Kidney (tissue), 14 donors: ENCODE data around the gene PLAC1. TPM values are rescaled to one million over a fixed set of nuclear protein-coding genes. Genes with fewer than 3 reads are reported as not detected.

Source experiments
- DNase-seq, 5 donors: peaks; one replicate each; pipeline ENCODE4 v3.0.0-alpha.2; 2013 to 2020
- FAIRE-seq: peaks from 2 replicates; lab custom pipeline; 2012; peaks lifted over from hg19 to GRCh38; lab: Jason Lieb, UNC
- H3K27ac ChIP-seq, 2 donors: one replicate each; pipeline ENCODE4 v1.7.0; 2013; ENCODE audit warnings: low read depth in 2 of 2, low read length in 2 of 2, inconsistent platforms in 1 of 2
- H3K27me3 ChIP-seq: one replicate; pipeline ENCODE4 v1.7.1; 2013; ENCODE audit warnings: low read length, inconsistent platforms; ENCODE audit not compliant: control insufficient read depth, insufficient read depth
- H3K36me3 ChIP-seq, 3 donors: one replicate each; pipeline versions ENCODE4 v1.7.0 to v1.7.1; 2013; ENCODE audit warnings: low read length in 3 of 3, control low read depth in 1 of 3, inconsistent platforms in 1 of 3; ENCODE audit not compliant: insufficient read depth in 3 of 3, control insufficient read depth in 2 of 3
- H3K4me1 ChIP-seq, 3 donors: one replicate each; pipeline versions ENCODE4 v1.7.0 to v1.7.1; 2013; ENCODE audit warnings: low read length in 3 of 3, inconsistent platforms in 1 of 3, low read depth in 1 of 3; ENCODE audit not compliant: control insufficient read depth in 2 of 3, insufficient read depth in 2 of 3
- H3K4me3 ChIP-seq, 3 donors: one replicate each; pipeline versions ENCODE4 v1.7.0 to v1.8.1; 2013; ENCODE audit warnings: low read length in 3 of 3, control low read depth in 1 of 3, inconsistent platforms in 1 of 3
- H3K9ac ChIP-seq, 3 donors: one replicate each; pipeline versions ENCODE4 v1.7.0 to v1.7.1; 2013; ENCODE audit warnings: low read length in 3 of 3, control low read depth in 1 of 3, inconsistent platforms in 1 of 3
- H3K9me3 ChIP-seq, 3 donors: one replicate each; pipeline versions ENCODE4 v1.7.0 to v1.7.1; 2013; ENCODE audit warnings: low read length in 3 of 3, control low read depth in 1 of 3, inconsistent platforms in 1 of 3; ENCODE audit not compliant: control insufficient read depth in 2 of 3, insufficient read depth in 1 of 3
- CTCF ChIP-seq: IDR thresholded peaks from 3 replicates; pipeline ENCODE4 v1.5.1; 2012; ENCODE audit warnings: mild to moderate bottlenecking, moderate library complexity, borderline replicate concordance; ENCODE audit not compliant: insufficient read depth; ENCODE audit errors: extremely low read depth
- intact Hi-C: fragments of 100-400 bp; cut with DNase I; formaldehyde crosslinking; loops from one replicate; pipeline ENCODE4 v1.11.1; 2022
- polyA plus RNA-seq: library from polyadenylated mRNA; stranded (reverse); fragments of 350-450 nt; fragmentation: Illumina TruSeq; extraction: RNeasy Lipid Tissue Mini Kit (QIAGEN cat#74804); gene quantifications from one replicate; pipeline ENCODE4 v1.2.3, GENCODE V29; 2014; ENCODE audit warnings: low read depth, low replicate concordance; ENCODE audit not compliant: insufficient read depth
- total RNA-seq: library from RNA; stranded (reverse); fragmentation: NEBNext Ultra II Directional; extraction: Animal tissue kit (Norgen Biotek cat#: 25700); gene quantifications from one replicate; pipeline ENCODE4 v1.2.1, GENCODE V29; 2021
- donor health status: control.
- donor health status: control.
- donor health status: control.
- donor health status: control.
- donor health status: control.
- donor health status: DM: yes; HTN: yes; CAD: no.
- donor health status: Normal renal cell carcinoma (clear cell type).

The PLAC1 gene
- total and polyA plus RNA-seq, 2 donors from 2014 or later, result not detected

- Histone ChIP-seq H3K9me3 (no peaks in the 10 kb centered on the region), H3K27ac (peak overlapping the region in 1 of 2 donors; percentile 36), H3K27me3 (peaks cover 3% of the 10 kb centered on the region), H3K4me3 (no peak overlapping the region), H3K36me3 (no peaks in the 10 kb centered on the region), H3K9ac (no peak overlapping the region), H3K4me1 (no peaks in the 10 kb centered on the region)
- TF ChIP-seq CTCF, result no peak
- DNase-seq (no peak), FAIRE-seq (no peak)
- intact Hi-C loops, result no loop called here
Measured at GRCh38 chrX:134537179-134537955, 120.9 kb downstream of the PLAC1 start.

GRCh38 chrX:134533952-134534351, 124.3 kb downstream of the PLAC1 start:
- no peaks in the 10 kb centered on the region for H3K9me3 ChIP-seq
- H3K4me1 ChIP-seq, result no peaks in the 10 kb centered on the region
- H3K4me3 ChIP-seq, result no peak overlapping the region
- H3K9ac ChIP-seq, result no peak overlapping the region
- no peaks in the 10 kb centered on the region for H3K27me3 ChIP-seq
- no peaks in the 10 kb centered on the region for H3K36me3 ChIP-seq
- no peak for TF ChIP-seq CTCF
- no peak for FAIRE-seq
- no peak overlapping the region for H3K27ac ChIP-seq
- DNase-seq, result peak in 2 of 5 donors; percentile 40 to 52
- intact Hi-C loops, result no loop called here

- H3K4me3 ChIP-seq, result no peak overlapping the region
- DNase-seq (no peak), FAIRE-seq (no peak)
- H3K9ac ChIP-seq, result no peak overlapping the region
- intact Hi-C loops, result no loop called here
- H3K4me1 ChIP-seq, result no peaks in the 10 kb centered on the region
- no peak overlapping the region for H3K27ac ChIP-seq
- no peaks in the 10 kb centered on the region for H3K36me3 ChIP-seq
- H3K27me3 ChIP-seq, result no peaks in the 10 kb centered on the region
- no peaks in the 10 kb centered on the region for H3K9me3 ChIP-seq
- no peak for TF ChIP-seq CTCF
Measured at GRCh38 chrX:134533352-134533751, 124.9 kb downstream of the PLAC1 start.
